Measurements from ENCODE around the gene DHX40. TPM values are rescaled to one million over a fixed set of nuclear protein-coding genes. Genes with fewer than 3 reads are reported as not detected.

Gene DHX40
- total and polyA plus RNA-seq, 2 donors (not counting 1 experiment from before 2014, with no cell fraction given), result 41.9 to 58.6 TPM

DNA sequence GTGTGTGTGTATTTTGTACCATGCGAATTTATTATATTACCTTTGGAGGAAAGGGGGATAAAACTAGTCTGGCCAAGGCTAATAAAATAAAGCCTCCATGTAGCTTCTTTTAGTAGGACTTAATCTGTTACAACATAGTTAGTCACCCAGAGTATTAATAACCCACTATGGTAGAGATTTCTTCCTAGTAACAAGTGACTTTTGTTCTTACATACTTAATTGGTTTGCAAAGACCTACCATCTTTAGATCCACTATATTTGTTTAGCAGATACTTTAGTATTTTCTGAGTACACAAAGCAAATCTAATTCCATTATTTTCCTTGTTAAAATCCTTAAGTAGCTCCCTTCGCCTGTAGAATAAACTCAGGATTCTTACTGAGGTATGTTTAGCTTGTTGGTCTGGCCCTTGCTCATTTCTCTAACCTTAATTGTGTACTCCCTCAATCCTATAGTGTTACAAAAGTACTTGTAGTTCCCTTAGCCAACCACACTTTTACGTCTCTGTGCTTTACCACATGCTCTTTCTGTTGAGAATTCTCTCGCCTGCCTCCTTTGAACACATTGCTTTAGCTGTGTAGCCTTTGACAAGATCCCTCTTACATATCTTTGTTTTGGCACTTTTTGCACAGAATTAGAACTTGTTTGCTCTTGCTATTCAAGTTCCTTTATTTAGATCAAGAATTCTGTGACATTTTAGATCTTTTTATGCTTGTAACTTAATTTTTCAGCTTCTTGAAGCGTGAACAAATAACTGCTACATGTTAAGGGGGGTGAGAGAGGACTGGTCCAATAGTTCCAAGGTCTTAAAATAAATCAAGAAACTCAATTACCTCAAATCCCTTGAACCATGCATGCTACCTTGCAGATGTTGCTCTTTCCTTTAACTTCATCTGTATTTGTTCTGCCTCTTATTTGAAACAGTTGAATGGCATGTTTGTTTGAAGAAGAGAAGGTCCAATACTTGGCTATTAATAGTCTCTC lies 78.0 kb downstream of the DHX40 start:
- DNase-seq (ENCODE audit: low read depth in 2 of 2), result peak; percentile 57 to 60
- H3K4me3 ChIP-seq (replicated peaks in 1 of 4; ENCODE audit: control extremely low read depth in 1 of 4, insufficient read depth in 1 of 4, low read depth in 3 of 4, low read length in 4 of 4), result no peak overlapping the region
- peaks cover 2% of the 10 kb centered on the region for H3K4me1 ChIP-seq (ENCODE audit: control insufficient read depth, extremely low read depth, insufficient read depth, low read length)
- peaks cover 97% of the 10 kb centered on the region for H3K79me2 ChIP-seq (ENCODE audit: control insufficient read depth, insufficient read depth, low read length)
- H3K27ac ChIP-seq (ENCODE audit: insufficient read depth, low read length), result no peak overlapping the region
- no peak overlapping the region for H3K9ac ChIP-seq (ENCODE audit: insufficient read depth, low read length)
- no peak overlapping the region for H2AFZ ChIP-seq (ENCODE audit: low read length)
- H3K27me3 ChIP-seq (ENCODE audit: control insufficient read depth, insufficient read depth, low read length), result no peaks in the 10 kb centered on the region
- H3K9me3 ChIP-seq (ENCODE audit: control insufficient read depth, insufficient read depth, low read depth, low read length), result no peaks in the 10 kb centered on the region
- H3K4me2 ChIP-seq (ENCODE audit: extremely low read depth, insufficient read depth, low read length), result no peak overlapping the region
- H3K36me3 ChIP-seq (ENCODE audit: control insufficient read depth, insufficient read depth, low read length), result peaks cover 4% of the 10 kb centered on the region
- TF ChIP-seq, protein P1, sequence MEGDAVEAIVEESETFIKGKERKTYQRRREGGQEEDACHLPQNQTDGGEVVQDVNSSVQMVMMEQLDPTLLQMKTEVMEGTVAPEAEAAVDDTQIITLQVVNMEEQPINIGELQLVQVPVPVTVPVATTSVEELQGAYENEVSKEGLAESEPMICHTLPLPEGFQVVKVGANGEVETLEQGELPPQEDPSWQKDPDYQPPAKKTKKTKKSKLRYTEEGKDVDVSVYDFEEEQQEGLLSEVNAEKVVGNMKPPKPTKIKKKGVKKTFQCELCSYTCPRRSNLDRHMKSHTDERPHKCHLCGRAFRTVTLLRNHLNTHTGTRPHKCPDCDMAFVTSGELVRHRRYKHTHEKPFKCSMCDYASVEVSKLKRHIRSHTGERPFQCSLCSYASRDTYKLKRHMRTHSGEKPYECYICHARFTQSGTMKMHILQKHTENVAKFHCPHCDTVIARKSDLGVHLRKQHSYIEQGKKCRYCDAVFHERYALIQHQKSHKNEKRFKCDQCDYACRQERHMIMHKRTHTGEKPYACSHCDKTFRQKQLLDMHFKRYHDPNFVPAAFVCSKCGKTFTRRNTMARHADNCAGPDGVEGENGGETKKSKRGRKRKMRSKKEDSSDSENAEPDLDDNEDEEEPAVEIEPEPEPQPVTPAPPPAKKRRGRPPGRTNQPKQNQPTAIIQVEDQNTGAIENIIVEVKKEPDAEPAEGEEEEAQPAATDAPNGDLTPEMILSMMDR (conservative IDR thresholded peaks at IDR 0.05 in 1 of 2, IDR thresholded peaks at IDR 0.05 in 1 of 2; ENCODE audit: low read depth in 1 of 2, low read length in 2 of 2), result no peak
- no peak for TF ChIP-seq EZH2 (IDR thresholded peaks at IDR 0.05; ENCODE audit: low read length, missing control alignments)
- peaks cover 11% of the 10 kb centered on the region for H4K20me1 ChIP-seq (ENCODE audit: control insufficient read depth, extremely low read depth, insufficient read depth, low read length)

DNA sequence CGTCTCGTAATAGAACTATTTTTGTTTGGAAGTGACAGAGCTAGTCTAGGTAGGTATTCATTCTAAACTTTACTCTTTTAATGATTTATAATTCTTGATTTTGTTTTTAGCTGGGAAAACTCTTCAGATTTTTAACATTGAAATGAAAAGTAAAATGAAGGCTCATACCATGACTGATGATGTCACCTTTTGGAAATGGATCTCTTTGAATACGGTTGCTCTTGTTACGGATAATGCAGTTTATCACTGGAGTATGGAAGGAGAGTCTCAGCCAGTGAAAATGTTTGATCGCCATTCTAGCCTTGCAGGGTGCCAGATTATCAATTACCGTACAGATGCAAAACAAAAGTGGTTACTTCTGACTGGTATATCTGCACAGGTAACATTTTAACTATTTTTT lies 81.9 kb downstream of the DHX40 start:
- H3K27me3 ChIP-seq (ENCODE audit: control insufficient read depth, insufficient read depth, low read length), result no peaks in the 10 kb centered on the region
- H3K4me1 ChIP-seq (ENCODE audit: control insufficient read depth, extremely low read depth, insufficient read depth, low read length), result peaks cover 4% of the 10 kb centered on the region
- H3K4me3 ChIP-seq (replicated peaks in 1 of 4; ENCODE audit: control extremely low read depth in 1 of 4, insufficient read depth in 1 of 4, low read depth in 3 of 4, low read length in 4 of 4), result no peak overlapping the region
- TF ChIP-seq, protein P1 (conservative IDR thresholded peaks at IDR 0.05 in 1 of 2, IDR thresholded peaks at IDR 0.05 in 1 of 2; ENCODE audit: low read depth in 1 of 2, low read length in 2 of 2), result no peak
- TF ChIP-seq EZH2 (IDR thresholded peaks at IDR 0.05; ENCODE audit: low read length, missing control alignments), result no peak
- H3K36me3 ChIP-seq (ENCODE audit: control insufficient read depth, insufficient read depth, low read length), result peaks cover 12% of the 10 kb centered on the region
- no peak overlapping the region for H2AFZ ChIP-seq (ENCODE audit: low read length)
- H3K9ac ChIP-seq (ENCODE audit: insufficient read depth, low read length), result no peak overlapping the region
- peaks cover 84% of the 10 kb centered on the region for H3K79me2 ChIP-seq (ENCODE audit: control insufficient read depth, insufficient read depth, low read length)
- no peak for DNase-seq (ENCODE audit: low read depth in 2 of 2)
- H3K4me2 ChIP-seq (ENCODE audit: extremely low read depth, insufficient read depth, low read length), result no peak overlapping the region
- H4K20me1 ChIP-seq (ENCODE audit: control insufficient read depth, extremely low read depth, insufficient read depth, low read length), result peaks cover 9% of the 10 kb centered on the region
- H3K9me3 ChIP-seq (ENCODE audit: control insufficient read depth, insufficient read depth, low read depth, low read length), result no peaks in the 10 kb centered on the region
- H3K27ac ChIP-seq (ENCODE audit: insufficient read depth, low read length), result no peak overlapping the region

DNA sequence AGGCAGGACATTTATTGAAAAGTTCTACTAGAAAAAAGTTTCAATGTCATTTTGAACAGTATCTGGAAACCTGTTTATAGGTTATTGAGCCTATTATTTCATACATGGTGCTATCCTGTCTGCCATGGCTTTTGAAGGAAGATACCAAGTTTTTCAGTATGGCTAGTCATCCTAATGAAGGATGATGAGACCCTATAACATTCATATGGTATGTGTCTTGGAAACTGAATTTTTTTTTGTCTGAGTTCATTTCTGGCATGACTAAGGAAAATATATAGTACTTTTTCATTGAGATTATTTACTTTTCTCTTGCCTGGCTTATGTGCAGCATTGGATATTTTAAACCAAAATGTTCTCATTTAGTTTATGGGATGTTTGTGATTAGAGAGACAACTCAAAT lies 84.5 kb downstream of the DHX40 start:
- Histone ChIP-seq H3K4me2 (ENCODE audit: extremely low read depth, insufficient read depth, low read length) (no peak overlapping the region), H3K27ac (ENCODE audit: insufficient read depth, low read length) (no peak overlapping the region), H2AFZ (ENCODE audit: low read length) (no peak overlapping the region), H3K4me3 (replicated peaks in 1 of 4; ENCODE audit: control extremely low read depth in 1 of 4, insufficient read depth in 1 of 4, low read depth in 3 of 4, low read length in 4 of 4) (no peak overlapping the region), H3K79me2 (ENCODE audit: control insufficient read depth, insufficient read depth, low read length) (peaks cover 74% of the 10 kb centered on the region), H3K4me1 (ENCODE audit: control insufficient read depth, extremely low read depth, insufficient read depth, low read length) (peaks cover 4% of the 10 kb centered on the region), H3K36me3 (ENCODE audit: control insufficient read depth, insufficient read depth, low read length) (peaks cover 16% of the 10 kb centered on the region), H3K9ac (ENCODE audit: insufficient read depth, low read length) (no peak overlapping the region), H3K9me3 (ENCODE audit: control insufficient read depth, insufficient read depth, low read depth, low read length) (no peaks in the 10 kb centered on the region), H4K20me1 (ENCODE audit: control insufficient read depth, extremely low read depth, insufficient read depth, low read length) (no peaks in the 10 kb centered on the region), H3K27me3 (ENCODE audit: control insufficient read depth, insufficient read depth, low read length) (no peaks in the 10 kb centered on the region)
- DNase-seq (ENCODE audit: low read depth in 2 of 2), result no peak
- TF ChIP-seq, protein P1 (conservative IDR thresholded peaks at IDR 0.05 in 1 of 2, IDR thresholded peaks at IDR 0.05 in 1 of 2; ENCODE audit: low read depth in 1 of 2, low read length in 2 of 2), result no peak
